GM23248 (cell line): ENCODE data around the gene BCLAF1. TPM values are rescaled to one million over a fixed set of nuclear protein-coding genes. Genes with fewer than 3 reads are reported as not detected.

Experiments used
- DNase-seq: peaks from one replicate; pipeline ENCODE4 v3.0.0-alpha.2; 2015
- H2AFZ ChIP-seq: fragments of 200-600 bp; sonication (generic); 2 replicates; pipeline ENCODE4 v1.6.1; 2016; ENCODE audit warnings: antibody characterized with exemption
- H3F3A ChIP-seq: fragments of 200-600 bp; sonication (generic); 2 replicates; pipeline ENCODE4 v1.6.1; 2016; ENCODE audit warnings: mild to moderate bottlenecking, antibody characterized with exemption, mixed run types; ENCODE audit not compliant: insufficient read depth
- H3K27ac ChIP-seq: fragments of 200-600 bp; sonication (generic); 2 replicates; pipeline ENCODE4 v1.5.1; 2016; ENCODE audit warnings: mild to moderate bottlenecking
- H3K27me3 ChIP-seq: fragments of 200-600 bp; sonication (generic); replicated peaks from 2 replicates; pipeline ENCODE4 v1.6.1; 2016; ENCODE audit warnings: mild to moderate bottlenecking; ENCODE audit not compliant: insufficient read depth
- H3K36me3 ChIP-seq: fragments of 200-600 bp; sonication (generic); 2 replicates; pipeline ENCODE4 v1.6.1; 2016; ENCODE audit warnings: low read depth, mild to moderate bottlenecking
- H3K4me1 ChIP-seq: fragments of 200-600 bp; sonication (generic); 2 replicates; pipeline ENCODE4 v1.6.1; 2016; ENCODE audit warnings: mild to moderate bottlenecking; ENCODE audit not compliant: insufficient read depth
- H3K4me2 ChIP-seq: fragments of 200-600 bp; sonication (generic); one replicate; pipeline ENCODE4 v1.6.1; 2016; ENCODE audit warnings: mild to moderate bottlenecking; ENCODE audit not compliant: unreplicated experiment
- H3K4me3 ChIP-seq: fragments of 200-600 bp; sonication (generic); 2 replicates; pipeline ENCODE4 v1.5.1; 2016; ENCODE audit warnings: mild to moderate bottlenecking
- H3K79me2 ChIP-seq: fragments of 200-600 bp; sonication (generic); 2 replicates; pipeline ENCODE4 v1.6.1; 2016; ENCODE audit warnings: mild to moderate bottlenecking; ENCODE audit not compliant: insufficient read depth
- H3K9ac ChIP-seq: fragments of 200-600 bp; sonication (generic); 2 replicates; pipeline ENCODE4 v1.6.1; 2016; ENCODE audit warnings: mild to moderate bottlenecking
- H3K9me2 ChIP-seq: fragments of 200-600 bp; sonication (generic); 2 replicates; pipeline ENCODE4 v1.6.1; 2016; ENCODE audit warnings: mixed run types, mild to moderate bottlenecking, moderate library complexity; ENCODE audit not compliant: insufficient read depth
- H3K9me3 ChIP-seq: fragments of 200-600 bp; sonication (generic); one replicate; pipeline ENCODE4 v1.6.1; 2017; ENCODE audit warnings: low read depth
- H4K20me1 ChIP-seq: fragments of 200-600 bp; sonication (generic); 2 replicates; pipeline ENCODE4 v1.6.0; 2016; ENCODE audit not compliant: insufficient read depth
- EZH2 ChIP-seq: fragments of 200-600 bp; sonication (generic); IDR thresholded peaks from 2 replicates; pipeline ENCODE4 v1.6.1; 2018; ENCODE audit warnings: antibody characterized with exemption, mild to moderate bottlenecking; ENCODE audit not compliant: insufficient read depth, poor library complexity, severe bottlenecking
- EZH2phosphoT487 ChIP-seq: fragments of 200-600 bp; sonication (generic); IDR thresholded peaks from 2 replicates; pipeline ENCODE4 v1.6.1; 2018; ENCODE audit warnings: antibody characterized with exemption, moderate library complexity, mild to moderate bottlenecking, low read depth; ENCODE audit not compliant: insufficient read depth
- WGBS, 2 experiments: methylation state at CpG; one replicate each; pipeline ENCODE4 v1.1.6; 2015 to 2017; ENCODE audit warnings: low lambda C conversion rate in 2 of 2, low coverage in 1 of 2; ENCODE audit errors: missing lambda C conversion rate in 2 of 2; 5-methylcytosine and 5-hydroxymethylcytosine counted together
- in situ Hi-C: fragments of 300-500 bp; cut with MboI; formaldehyde crosslinking; loops from 2 replicates; pipeline ENCODE4 v1.15.0; 2020
- polyA plus RNA-seq: library from polyadenylated mRNA; unstranded; fragments of >200 nt; fragmentation: Nextera tagmentation; extraction: Ambion mirVana; gene quantifications from 2 replicates; pipeline ENCODE4 v1.2.1, GENCODE V29; 2016
- total RNA-seq: library from RNA; depleted of rRNA; stranded (reverse); fragments of >200 nt; shearing (Covaris generic); gene quantifications from 2 replicates; pipeline ENCODE4 v1.2.3, GENCODE V29; 2014

BCLAF1 gene
- total and polyA plus RNA-seq, 2 experiments from 2014 or later = 78.3 to 80.3 TPM

GRCh38 chr6:136230219-136230853, 59.3 kb downstream of the BCLAF1 start:
- peak; percentile 65 for DNase-seq

GRCh38 chr6:136228814-136229213, 60.8 kb downstream of the BCLAF1 start:
- H3K79me2 ChIP-seq = no peaks in the 10 kb centered on the region
- H3K4me3 ChIP-seq = no peak overlapping the region
- no peaks in the 10 kb centered on the region for H3K9me2 ChIP-seq
- no peaks in the 10 kb centered on the region for H3K9me3 ChIP-seq
- H3K9ac ChIP-seq = no peak overlapping the region
- no peak overlapping the region for H3K4me2 ChIP-seq
- peaks cover 8% of the 10 kb centered on the region for H3K4me1 ChIP-seq
- no peak for TF ChIP-seq EZH2phosphoT487
- no peak for TF ChIP-seq EZH2
- in situ Hi-C loops = loop anchor here (10.0 kb wide), 2 partner anchors 694 to 774 kb away; no protein-coding TSS in a partner anchor
- DNase-seq = no peak
- H3K27me3 ChIP-seq = no peaks in the 10 kb centered on the region
- no peaks in the 10 kb centered on the region for H3K36me3 ChIP-seq
- 89 to 99% methylated on average over 2 of the region's 2 CpGs for WGBS, 2 experiments
- no peaks in the 10 kb centered on the region for H4K20me1 ChIP-seq
- H3F3A ChIP-seq = no peaks in the 10 kb centered on the region
- no peak overlapping the region for H2AFZ ChIP-seq
- no peak overlapping the region for H3K27ac ChIP-seq

More at GRCh38 chr6:136230219-136230853, 59.3 kb downstream of the BCLAF1 start:
- TF ChIP-seq EZH2phosphoT487 = no peak
- no peak for TF ChIP-seq EZH2
- Histone ChIP-seq H3K4me3 (no peak overlapping the region), H3K4me2 (no peak overlapping the region), H3K9ac (no peak overlapping the region), H3K36me3 (no peaks in the 10 kb centered on the region), H2AFZ (peak overlapping the region; percentile 83), H3K4me1 (peaks cover 8% of the 10 kb centered on the region), H3K9me2 (no peaks in the 10 kb centered on the region), H3K79me2 (no peaks in the 10 kb centered on the region), H3K9me3 (no peaks in the 10 kb centered on the region), H3K27ac (peak overlapping the region; percentile 26; the same call in 1 of the 2 replicates), H3F3A (no peaks in the 10 kb centered on the region), H4K20me1 (no peaks in the 10 kb centered on the region), H3K27me3 (no peaks in the 10 kb centered on the region)
- WGBS, 2 experiments = 91 to 98% methylated on average over 2 of the region's 2 CpGs
- in situ Hi-C loops = no loop called here

GRCh38 chr6:136226674-136227377, 62.8 kb downstream of the BCLAF1 start:
- Histone ChIP-seq H3K27ac (no peak overlapping the region), H3K36me3 (no peaks in the 10 kb centered on the region), H3K79me2 (no peaks in the 10 kb centered on the region), H3K4me2 (peak overlapping the region; percentile 76), H3K4me3 (peak overlapping the region; percentile 61), H3K4me1 (peaks cover 8% of the 10 kb centered on the region), H3F3A (no peaks in the 10 kb centered on the region), H4K20me1 (no peaks in the 10 kb centered on the region), H3K9me2 (no peaks in the 10 kb centered on the region), H3K27me3 (no peaks in the 10 kb centered on the region), H3K9ac (peak overlapping the region; percentile 61; the same call in 1 of the 2 replicates), H3K9me3 (no peaks in the 10 kb centered on the region), H2AFZ (peak overlapping the region; percentile 70)
- TF ChIP-seq EZH2 = no peak
- TF ChIP-seq EZH2phosphoT487 = no peak
- peak; percentile 5 for DNase-seq
- WGBS, 2 experiments = 87% methylated on average over 4 of the region's 4 CpGs
- in situ Hi-C loops = loop anchor here (10.0 kb wide), 2 partner anchors 692 to 772 kb away; no protein-coding TSS in a partner anchor

- Histone ChIP-seq H3K36me3 (no peaks in the 10 kb centered on the region), H2AFZ (peak overlapping the region; percentile 70), H3K9ac (peak overlapping the region; percentile 61), H3K79me2 (no peaks in the 10 kb centered on the region), H3K27me3 (no peaks in the 10 kb centered on the region), H3K9me2 (no peaks in the 10 kb centered on the region), H3K4me1 (peaks cover 8% of the 10 kb centered on the region), H3K4me2 (peak overlapping the region; percentile 76), H3K4me3 (peak overlapping the region; percentile 61), H3K27ac (peak overlapping the region; percentile 19), H3F3A (no peaks in the 10 kb centered on the region), H4K20me1 (no peaks in the 10 kb centered on the region), H3K9me3 (no peaks in the 10 kb centered on the region)
- 19 to 20% methylated on average over 12 of the region's 12 CpGs for WGBS, 2 experiments
- peak; percentile 72 for DNase-seq
- in situ Hi-C loops = loop anchor here (10.0 kb wide), 2 partner anchors 691 to 771 kb away; no protein-coding TSS in a partner anchor
- TF ChIP-seq EZH2phosphoT487 (no peak), EZH2 (no peak)
These were observed 63.5 kb downstream of the BCLAF1 start for GRCh38 chr6:136226027-136226673.
